Activated T-helper 9 cell treated with anti-CD3 and anti-CD28 coated beads, Interleukin-2, amount 50 U/mL, for 16 hours (primary cell): ENCODE measurements around the gene MACROD2.
"Not testable (repeated sequence)": the region's sequence is repeated elsewhere in the genome, so short reads cannot be mapped to it uniquely, and the experiment has no call there.

ENCODE experiments used
- DNase-seq: peaks from one replicate; pipeline ENCODE4 v3.0.0-alpha.2; 2020; ENCODE audit warnings: low read depth

Gene MACROD2

DNA sequence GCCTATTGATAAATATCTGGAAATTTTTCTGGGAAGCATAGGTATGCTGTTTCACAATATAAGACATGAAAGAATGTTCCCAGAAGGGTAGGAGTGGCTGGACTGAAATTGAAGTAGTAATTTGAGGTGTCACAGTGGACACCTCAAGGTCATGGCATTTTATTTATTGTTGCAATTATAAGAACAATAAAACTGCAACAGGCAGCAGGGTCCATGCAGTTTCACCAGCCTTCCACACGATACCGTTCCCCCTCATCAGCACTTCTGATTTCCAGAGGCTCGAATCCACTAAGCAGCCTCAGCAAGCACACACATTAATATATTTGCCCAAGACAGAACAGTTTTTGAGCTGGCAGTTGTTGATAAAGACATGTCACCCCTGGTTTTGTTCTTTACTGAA lies 1540.5 kb downstream of the MACROD2 start:
- DNase-seq: no peak

DNA sequence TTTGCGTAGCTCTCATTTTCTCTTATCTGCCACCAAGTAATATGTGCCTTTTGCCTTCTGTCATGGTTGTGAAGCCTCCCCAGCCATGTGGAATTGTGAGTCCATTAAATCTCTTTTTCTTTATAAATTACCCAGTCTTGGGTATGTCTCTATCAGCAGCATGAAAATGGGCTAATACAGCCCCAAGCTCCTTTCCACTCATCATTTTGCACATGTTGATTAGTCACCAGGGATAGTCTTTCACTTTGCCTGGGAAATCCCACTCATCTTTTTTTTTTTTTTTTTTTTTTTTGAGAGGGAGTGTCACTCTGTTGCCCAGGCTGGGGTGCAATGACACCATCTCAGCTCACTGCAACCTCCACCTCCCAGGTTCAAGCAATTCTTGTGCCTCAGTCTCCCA lies 1541.9 kb downstream of the MACROD2 start:
- not testable (repeated sequence) for DNase-seq

DNA sequence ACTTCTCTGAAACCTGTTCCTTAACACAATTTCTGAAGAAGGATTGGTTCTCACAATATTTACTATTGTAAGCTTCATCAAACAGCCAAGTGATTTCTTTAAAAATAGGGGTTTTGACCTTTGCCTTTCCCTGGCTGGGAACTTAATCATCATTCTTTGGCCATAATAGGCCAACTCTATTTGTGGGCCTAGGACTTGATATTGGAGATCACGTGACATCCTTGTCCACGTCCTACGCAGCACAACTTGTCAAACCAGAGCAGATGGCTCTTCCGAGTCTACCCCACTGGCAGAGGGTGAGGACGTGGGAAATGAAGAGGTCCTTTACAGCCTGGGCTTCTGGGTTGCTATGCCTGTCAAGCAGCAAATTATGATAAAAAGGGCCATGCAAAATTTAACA lies 1547.3 kb downstream of the MACROD2 start:
- DNase-seq: no peak

DNA sequence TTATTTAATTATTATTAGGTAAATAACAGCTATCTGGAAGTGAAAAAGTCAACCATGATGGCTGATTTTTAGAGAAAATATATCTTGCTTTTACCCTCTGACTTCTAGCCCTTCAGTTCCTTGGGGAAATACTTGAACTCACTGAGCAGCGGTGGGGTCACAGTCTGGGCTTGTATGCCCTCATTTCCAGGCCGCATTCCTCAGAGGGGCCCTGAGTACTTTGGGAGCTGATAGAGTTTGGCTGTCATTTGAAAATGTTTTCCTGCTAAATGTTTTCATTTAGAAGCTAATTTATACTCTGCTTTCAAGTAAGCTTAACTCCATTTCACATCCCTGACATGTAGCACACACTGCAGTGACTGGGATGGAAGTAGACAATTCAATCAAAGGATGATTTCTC lies 1549.4 kb downstream of the MACROD2 start:
- no peak for DNase-seq

DNA sequence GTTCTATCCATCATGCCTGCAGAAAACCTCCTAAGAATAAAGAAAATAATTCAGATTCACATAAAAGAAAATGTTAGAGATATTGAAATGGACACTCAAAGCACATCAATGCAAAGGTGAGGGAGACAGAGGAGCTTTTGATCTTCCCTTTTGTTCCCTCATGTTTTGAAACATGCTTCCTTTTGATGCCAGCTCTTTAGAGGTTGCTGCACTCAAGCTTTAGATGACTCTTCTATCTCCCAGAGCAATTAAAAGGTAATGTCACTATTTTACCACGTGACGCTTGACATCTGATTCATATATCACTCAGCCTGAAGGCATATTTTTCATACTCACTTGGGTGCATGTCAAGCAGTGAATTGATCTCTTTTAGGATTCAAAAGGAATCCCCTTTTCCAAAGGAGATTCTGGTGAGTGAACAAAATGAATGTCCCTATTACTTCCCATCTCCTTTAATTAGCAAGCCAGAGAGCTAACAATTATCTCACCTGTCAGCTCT lies 1551.3 kb downstream of the MACROD2 start:
- DNase-seq: no peak

DNA sequence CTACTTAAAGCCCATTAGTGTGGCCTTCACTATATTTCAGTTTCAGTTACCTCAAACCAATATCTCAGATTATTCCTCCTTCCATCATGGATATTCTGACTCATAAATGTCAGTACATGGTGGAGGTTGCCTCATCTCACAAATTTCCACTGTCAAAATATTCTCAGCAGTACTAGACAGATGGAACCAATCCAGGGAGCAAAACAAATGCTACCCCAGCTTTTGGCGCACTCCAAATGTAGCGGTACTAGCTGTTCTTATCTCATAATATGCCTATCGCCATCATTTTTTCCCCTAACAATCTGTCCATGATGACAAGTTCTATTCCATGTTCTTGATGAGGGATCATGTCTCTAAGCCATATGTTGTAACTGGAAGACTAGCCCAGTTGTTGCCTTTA lies 1551.8 kb downstream of the MACROD2 start:
- no peak for DNase-seq

DNA sequence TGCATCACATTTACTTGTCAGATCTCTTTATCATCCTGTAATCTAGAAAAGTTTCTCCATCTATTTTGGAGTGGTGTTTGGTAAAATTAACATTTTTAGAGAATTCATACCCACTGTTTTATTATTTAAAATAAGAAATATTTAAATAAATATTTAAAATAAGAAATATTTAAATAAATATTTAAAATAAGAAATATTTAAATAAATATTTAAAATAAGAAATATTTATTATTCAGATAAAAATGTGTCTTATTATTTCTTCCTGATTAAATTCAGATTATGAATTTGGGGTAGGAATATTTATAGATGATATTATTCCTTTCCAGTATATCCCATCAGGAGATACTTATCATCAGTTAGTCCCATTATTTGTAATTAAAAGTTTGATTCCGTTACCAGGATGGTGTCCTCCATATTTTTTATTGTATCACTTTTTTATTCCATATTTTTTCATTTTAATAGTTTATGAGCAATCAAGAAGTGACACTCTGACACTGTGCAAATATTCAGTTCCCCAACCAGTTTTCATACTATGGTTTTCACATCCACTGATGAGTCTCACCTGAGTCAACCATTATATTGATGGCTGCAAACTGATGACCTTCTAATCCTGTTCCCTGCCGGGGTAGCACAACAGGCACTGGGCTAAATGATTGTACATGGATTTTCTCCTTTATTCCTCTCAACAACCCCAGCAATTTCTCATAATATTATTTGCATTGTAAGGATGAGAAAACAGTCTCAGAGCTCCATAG lies 1555.0 kb downstream of the MACROD2 start:
- DNase-seq: no peak

DNA sequence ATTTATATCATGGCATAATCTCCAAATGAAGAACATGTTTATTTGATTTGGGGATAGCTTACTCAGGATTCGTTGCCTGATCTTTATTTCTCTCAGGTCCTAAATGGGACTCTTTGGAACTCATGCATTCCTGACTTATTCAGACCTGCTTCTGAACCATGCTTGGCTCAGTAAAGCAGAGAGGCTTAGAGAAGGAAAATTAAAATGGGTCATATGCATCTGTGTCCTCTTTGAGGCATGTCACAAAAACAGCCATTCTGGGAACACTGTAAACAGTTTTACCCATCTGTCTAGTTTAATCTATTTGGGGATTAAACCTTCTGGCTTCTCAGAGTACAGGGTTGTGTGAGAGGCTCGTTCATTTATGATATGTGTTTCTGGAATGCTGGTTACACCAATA lies 1560.6 kb downstream of the MACROD2 start:
- no peak for DNase-seq

DNA sequence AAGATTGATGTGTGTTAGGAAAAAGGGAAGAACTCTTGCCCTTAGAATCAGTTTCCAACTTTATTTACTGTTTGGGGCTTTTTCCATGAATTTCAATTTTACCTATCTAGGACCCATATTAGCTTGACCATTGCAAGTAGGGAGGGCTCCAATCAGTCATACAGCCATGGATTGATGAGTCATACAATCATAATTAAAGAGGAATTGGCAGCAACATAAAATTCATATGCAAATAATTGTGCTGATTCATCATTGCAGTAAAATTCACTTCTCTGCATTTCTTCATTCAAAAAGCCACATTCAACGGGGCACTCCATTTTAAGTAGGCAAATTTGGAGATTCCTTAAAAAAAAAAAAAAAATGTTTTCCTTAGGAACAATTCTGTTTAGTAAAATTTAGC lies 1561.6 kb downstream of the MACROD2 start:
- no peak for DNase-seq

DNA sequence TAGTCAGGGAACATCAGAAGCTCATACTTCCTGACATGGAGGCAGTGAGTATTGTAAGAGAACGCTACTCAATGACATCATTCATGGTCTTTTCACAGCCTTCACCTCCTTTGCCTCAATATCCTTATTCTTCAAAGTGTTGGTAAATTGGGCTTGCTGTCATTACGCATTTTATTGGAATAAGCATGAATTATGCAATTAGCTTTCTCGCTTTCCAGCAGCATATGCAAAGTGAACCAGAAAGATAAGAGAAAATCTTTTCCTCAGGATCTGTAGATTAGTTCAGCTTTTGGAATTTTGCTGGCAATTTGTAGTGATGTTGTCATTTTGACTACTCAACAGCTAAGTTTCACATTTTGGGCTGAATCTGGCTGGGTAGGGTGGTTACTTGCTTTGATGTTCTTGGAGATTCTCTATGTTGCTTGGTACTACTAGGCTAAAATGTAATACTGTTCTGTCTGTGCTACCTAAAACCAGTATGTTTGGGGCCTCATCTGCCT lies 1565.8 kb downstream of the MACROD2 start:
- DNase-seq: no peak

DNA sequence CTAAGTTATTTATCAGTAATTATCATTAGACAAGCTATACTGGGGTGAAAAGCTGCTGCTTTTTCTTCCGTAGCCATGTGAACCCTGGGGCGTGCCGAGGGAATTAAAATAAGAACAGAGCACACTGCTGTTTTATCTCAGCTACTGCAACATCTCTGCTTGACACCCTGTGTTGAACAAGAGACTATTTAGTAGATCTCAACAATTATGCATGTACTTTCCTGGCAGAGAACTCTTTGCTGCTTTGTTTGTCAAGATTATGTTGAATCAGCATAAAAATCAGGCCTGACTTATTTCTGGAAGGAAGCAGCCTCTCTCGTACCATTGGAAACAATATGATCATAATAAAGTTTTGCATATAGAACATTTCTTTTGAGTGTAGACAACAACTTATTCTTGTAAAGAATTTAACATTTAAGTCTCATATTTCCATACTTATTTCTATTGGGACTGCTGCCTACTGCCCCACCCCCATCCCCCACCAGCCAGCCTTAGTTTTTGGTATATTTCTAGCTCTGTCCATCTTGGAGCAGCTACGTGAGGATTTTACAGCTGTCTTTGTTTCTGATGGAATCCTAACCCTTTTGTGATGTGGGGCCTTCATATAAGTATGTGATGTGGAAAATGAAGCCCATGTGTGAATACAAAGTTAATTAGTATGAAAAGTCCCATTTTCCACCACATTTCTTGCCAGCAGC lies 1566.5 kb downstream of the MACROD2 start:
- no peak for DNase-seq

DNA sequence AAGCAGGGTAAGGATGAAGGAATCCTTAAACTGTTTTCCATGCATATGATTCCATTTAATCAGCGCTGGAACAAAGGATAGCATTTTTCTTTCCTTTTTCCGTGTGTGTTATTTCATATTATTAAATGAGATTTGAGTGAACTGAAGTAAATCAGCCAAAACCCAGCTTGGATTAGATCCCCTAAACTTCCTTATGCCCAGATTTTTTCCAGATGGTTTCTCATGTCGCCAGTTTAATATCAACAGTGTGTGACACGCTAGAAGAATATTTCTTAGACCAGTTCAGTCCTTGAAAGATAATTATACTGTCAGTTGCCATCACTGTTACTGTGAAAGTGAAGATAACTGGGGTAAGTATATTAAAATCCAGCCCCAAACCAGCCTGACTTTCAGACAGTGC lies 1568.5 kb downstream of the MACROD2 start:
- DNase-seq: no peak

DNA sequence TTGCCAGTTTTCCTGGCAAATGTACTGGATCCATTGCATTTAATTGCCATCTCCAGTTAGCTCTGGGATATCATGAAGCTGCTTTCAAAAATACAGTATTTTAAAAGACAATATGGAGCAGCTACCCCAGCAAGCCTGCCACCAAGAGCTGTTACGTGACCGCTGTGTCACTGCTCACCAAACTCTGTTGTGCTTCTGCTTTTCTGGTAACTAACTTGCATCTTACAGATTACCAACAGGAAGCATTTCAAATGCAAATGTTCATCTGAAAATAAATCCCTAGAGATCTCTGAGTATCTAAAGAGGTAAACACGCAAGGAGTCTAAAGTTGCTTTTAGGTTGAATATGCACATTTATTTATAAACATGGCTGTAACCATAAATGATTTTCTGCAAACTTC lies 1569.7 kb downstream of the MACROD2 start:
- no peak for DNase-seq

DNA sequence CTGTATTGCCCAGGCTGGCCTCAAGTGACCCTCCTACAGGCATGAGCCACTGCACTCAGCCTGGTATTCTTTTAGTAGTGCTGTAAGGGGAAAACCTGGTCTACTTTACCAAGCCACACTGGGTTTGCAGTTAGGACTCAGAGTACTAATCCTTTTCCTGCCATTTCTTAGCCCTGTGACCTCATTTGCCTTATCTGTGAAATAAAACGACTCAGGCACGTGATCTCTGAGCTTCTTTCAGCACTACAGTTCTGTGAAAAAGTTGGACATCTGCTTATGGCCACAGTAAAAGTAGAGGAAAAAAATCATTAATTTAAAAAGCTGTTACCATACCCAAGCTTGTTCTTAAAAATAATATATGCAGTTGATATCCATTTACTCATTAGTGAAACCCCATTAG lies 1570.5 kb downstream of the MACROD2 start:
- no peak for DNase-seq

DNA sequence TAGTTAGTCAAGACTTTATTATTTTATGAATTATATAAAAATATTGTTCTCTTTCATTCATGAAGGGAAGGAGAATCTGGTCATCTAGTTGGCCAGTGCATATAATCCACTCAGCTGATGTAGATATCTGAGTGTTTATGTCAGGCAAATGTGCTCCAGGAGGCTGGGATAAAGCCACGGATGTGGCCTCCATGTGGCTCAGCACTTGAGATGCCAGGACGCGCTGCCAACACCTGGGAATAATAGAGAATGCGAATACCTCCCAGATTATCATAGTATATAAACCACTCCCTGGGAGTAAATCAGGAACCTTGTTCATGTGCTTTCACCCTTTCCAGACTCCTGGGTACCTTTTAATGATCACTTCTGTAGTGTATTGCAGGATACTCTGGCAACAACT lies 1571.9 kb downstream of the MACROD2 start:
- no peak for DNase-seq

DNA sequence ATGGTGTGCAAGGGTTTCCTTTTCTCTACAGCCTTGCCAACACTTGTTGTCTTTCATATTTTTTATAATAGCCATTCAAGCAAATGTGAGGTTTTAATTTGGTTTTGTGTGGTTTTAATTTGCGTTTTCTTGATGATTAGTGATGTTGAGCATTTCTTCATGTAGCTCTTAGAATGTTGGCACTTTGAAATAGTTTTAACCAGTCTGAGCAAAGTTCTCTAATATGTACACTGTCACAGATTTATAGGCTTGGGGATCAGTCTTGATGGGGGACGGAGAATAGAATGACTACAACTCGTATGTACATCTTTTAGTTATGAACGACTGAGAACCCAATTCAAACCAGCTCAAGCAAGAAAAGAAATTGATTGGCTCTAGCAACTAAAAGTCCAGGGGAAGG lies 1574.8 kb downstream of the MACROD2 start:
- no peak for DNase-seq

DNA sequence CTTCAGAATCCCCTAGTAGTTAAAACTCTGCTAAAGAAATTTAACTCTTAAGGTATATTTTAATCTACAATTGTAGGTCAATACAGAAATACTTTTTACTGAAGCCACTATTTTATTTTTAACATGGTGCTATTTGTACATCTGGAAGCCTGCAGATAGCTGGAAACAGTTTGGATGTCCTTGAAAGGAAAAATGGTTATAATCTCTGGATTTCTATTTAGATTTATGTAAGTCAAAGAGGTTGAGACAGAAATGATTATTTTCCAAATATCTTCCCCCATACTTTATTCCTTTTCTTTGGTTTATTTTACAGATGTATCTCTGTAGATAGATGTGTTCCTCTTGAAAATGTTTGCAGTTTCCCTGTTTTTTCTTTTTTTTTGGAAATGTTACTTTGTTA lies 1575.7 kb downstream of the MACROD2 start:
- DNase-seq: no peak

DNA sequence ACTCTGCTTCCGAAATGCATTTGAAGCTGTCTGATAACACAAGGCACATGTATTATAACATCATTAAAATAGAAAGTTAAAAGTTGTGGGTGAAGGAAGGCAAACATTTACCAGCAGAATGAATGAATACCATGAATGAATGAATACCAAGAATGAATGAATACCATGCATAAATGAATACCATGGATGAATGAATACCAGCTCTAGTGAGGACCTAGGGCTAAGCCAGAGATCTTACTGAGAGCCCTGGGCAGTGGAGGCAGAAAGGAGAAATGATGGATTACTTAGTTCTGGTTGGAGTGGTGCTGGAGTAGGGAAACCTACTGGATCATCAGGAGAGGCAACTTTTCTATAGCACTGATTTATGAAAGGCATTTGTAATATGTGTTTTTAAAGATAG lies 1579.9 kb downstream of the MACROD2 start:
- DNase-seq: no peak

DNA sequence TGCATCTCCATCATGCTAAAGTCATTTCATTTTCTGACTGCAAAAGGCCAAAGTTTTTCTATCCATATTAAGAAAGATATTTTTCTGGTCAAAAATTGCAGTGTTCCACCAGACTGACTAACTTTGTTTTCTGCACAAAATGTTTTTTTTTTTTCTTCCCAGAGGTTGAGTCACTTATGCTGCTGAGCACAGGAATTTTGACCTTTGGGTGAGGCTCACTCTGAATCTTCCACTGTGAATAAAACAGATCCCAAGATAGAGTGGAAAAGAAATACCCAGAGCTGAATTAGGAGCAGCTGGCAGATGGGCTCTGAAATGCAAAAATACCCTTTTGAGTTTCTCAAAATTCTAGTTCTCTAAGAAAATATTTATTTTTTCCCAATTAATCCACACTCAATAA lies 1581.1 kb downstream of the MACROD2 start:
- no peak for DNase-seq

DNA sequence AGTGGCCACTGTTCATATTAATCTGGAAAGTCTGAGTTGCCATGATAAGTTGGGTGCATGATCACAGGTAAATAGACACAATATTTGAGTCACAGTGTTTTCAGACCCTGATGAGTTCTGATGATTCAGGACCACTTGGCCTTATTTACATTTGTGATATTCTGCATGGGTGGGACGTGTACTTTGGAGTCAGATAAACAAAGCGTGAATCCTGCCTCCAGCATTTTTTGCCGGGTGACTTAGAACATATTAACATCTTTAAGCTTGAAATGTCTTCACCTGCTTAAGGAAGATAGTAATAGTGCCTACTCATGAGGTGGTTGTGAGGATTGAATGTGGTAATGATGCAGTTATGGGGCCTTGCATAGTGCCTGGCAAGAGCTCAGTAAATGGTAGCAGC lies 1582.8 kb downstream of the MACROD2 start:
- no peak for DNase-seq

DNA sequence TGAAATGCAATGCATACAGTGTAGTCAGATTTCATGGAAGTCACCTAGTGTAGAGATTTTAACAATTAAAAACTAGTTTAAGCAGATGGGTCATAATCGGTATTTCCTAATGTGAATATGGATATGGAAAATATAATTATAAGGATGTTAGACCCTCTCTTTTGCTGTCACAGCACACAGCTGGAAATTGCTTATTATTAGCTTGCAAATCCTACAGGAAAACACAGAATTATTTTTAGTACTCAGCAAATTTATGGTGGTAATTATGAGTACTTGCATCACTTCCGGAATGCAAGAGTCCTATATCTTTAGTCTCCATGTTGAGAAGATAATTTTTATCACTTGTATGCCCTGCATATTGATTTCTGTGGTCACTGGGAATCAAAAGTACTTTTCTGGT lies 1584.4 kb downstream of the MACROD2 start:
- DNase-seq: no peak

DNA sequence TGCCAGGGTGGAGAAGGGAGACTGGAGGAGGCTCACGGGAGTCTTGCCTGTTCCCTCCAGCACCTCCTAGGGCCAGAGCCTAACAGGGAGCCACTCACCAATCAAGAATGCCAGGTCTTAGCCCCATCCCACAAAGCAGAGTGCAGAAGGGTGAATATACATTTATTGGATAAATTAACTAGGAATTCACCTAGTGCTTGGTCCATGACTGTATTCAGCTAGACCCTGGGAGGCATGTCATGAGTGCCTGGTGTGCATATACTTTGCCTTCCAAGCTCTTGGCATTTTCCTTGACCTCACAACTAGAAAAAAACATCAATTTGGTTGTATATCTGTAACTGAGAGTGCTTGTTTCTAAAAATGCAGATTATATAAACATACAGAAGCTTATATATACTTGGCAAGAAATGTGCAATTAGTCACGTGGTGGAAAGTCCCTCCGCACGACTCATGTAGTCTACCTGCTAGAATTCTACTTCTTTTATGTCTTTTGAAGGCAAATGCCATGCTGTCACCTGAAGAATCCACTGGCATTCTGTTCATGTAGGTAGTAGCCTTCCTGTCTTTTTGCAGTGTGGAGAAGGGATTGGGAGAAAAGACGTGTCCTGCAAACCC lies 1586.9 kb downstream of the MACROD2 start:
- no peak for DNase-seq

DNA sequence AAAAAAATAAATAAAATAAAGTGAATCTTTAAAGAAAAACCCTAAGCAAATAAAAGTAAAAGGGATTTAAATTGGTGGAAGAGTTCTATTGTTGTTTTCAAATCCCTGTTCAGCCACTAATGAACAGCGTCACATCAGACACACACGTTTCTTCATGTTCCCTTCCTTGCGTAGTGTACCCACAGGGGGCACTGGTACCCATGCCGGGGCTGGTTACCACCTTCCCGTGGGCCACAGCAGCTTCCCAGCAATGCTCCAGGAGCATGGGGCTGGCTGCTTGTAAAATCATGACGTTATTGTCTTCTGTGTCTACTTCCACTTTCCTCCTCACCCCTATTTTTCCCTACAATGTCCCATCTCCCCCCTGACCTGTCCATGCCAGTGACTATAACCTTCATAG lies 1589.2 kb downstream of the MACROD2 start:
- DNase-seq: no peak
